Suprapubic skin (tissue), 3 donors: Measurements from ENCODE around the gene LCP1.

Source experiments
- CTCF ChIP-seq, 2 donors: fragments of 200-600 bp in 1 of 2; fragments of 450-650 bp in 1 of 2; sonication (generic) in 1 of 2; IDR thresholded peaks; one replicate each; pipeline ENCODE4 v1.5.1; 2016 to 2019; ENCODE audit warnings: antibody characterized with exemption in 2 of 2, mild to moderate bottlenecking in 1 of 2, moderate library complexity in 1 of 2
- EP300 ChIP-seq: sonication (generic); formaldehyde crosslinking; IDR thresholded peaks from one replicate; pipeline ENCODE4 v1.6.1; 2017; ENCODE audit warnings: antibody characterized with exemption
- POLR2A ChIP-seq, 2 donors: fragments of 450-650 bp; IDR thresholded peaks; one replicate each; pipeline ENCODE4 v1.6.1; 2017; ENCODE audit warnings: antibody characterized with exemption in 2 of 2, mild to moderate bottlenecking in 2 of 2, moderate library complexity in 2 of 2

DNA sequence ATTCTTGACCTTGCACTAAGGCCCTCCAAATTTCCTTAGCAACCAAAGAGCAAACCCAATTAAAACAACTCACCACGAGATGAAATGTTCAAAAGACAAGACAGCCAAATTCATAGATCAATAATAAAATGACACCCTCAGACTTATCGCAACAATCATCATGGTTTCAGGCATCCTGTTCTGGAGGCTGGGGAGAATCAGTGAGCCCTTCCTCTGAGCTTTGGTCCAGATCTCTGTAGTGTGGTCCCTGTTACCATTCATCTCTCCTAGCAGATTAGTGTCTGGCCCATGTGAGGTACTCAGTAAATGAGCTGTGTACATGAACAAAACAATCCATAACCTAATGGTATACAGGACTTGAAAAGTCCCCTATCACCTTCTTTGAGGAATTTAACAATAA, 12.2 kb downstream of the LCP1 start:
- no peak for TF ChIP-seq CTCF (IDR thresholded peaks at IDR 0.05)
- no peak for TF ChIP-seq POLR2A (IDR thresholded peaks at IDR 0.05)
- no peak for TF ChIP-seq EP300
